GM23338 (cell line): Measurements from ENCODE around the gene CD58. TPM values are rescaled to one million over a fixed set of nuclear protein-coding genes. Genes with fewer than 3 reads are reported as not detected.

Experiments
- ATAC-seq: fragments of 200-7000 bp; cut with Tn5 transposase; 3 replicates; pipeline ENCODE4 v1.9.1; 2020
- DNase-seq: peaks from one replicate; pipeline ENCODE4 v3.0.0-alpha.2; 2015; ENCODE audit warnings: low spot score
- H2AFZ ChIP-seq: fragments of 200-600 bp; sonication (generic); 2 replicates; pipeline ENCODE4 v1.8.0; 2016; ENCODE audit warnings: antibody characterized with exemption, mild to moderate bottlenecking, moderate library complexity
- H3F3A ChIP-seq: fragments of 200-600 bp; sonication (generic); replicated peaks from 2 replicates; pipeline ENCODE4 v1.8.0; 2017; ENCODE audit warnings: antibody characterized with exemption, mixed run types, low read depth
- H3K27ac ChIP-seq: fragments of 200-600 bp; sonication (generic); 2 replicates; pipeline ENCODE4 v1.6.1; 2016; ENCODE audit warnings: low read depth
- H3K27me3 ChIP-seq: fragments of 200-600 bp; sonication (generic); 2 replicates; pipeline ENCODE4 v1.8.0; 2016; ENCODE audit warnings: mild to moderate bottlenecking, mixed run types, moderate library complexity; ENCODE audit not compliant: insufficient read depth
- H3K36me3 ChIP-seq: fragments of 200-600 bp; sonication (generic); 2 replicates; pipeline ENCODE4 v1.8.0; 2016; ENCODE audit warnings: mild to moderate bottlenecking; ENCODE audit not compliant: insufficient read depth
- H3K4me1 ChIP-seq: fragments of 200-600 bp; sonication (generic); 2 replicates; pipeline ENCODE4 v1.8.0; 2016; ENCODE audit warnings: mild to moderate bottlenecking, moderate library complexity; ENCODE audit not compliant: insufficient read depth
- H3K4me2 ChIP-seq: fragments of 200-600 bp; sonication (generic); 2 replicates; pipeline ENCODE4 v1.7.1; 2017; ENCODE audit warnings: mixed run types
- H3K4me3 ChIP-seq: fragments of 200-600 bp; sonication (generic); 2 replicates; pipeline ENCODE4 v1.6.1; 2016; ENCODE audit warnings: mixed run types
- H3K79me2 ChIP-seq: fragments of 200-600 bp; sonication (generic); replicated peaks from 2 replicates; pipeline ENCODE4 v1.8.0; 2017; ENCODE audit warnings: mild to moderate bottlenecking; ENCODE audit not compliant: insufficient read depth
- H3K9me2 ChIP-seq: fragments of 200-600 bp; sonication (generic); 2 replicates; pipeline ENCODE4 v1.8.0; 2017; ENCODE audit not compliant: insufficient read depth
- H4K20me1 ChIP-seq: fragments of 200-600 bp; sonication (generic); replicated peaks from 2 replicates; pipeline ENCODE4 v1.8.0; 2017; ENCODE audit warnings: mild to moderate bottlenecking; ENCODE audit not compliant: insufficient read depth
- H3K27ac Mint-ChIP-seq: 2 replicates; pipeline ENCODE4 v1.8.0; 2020; ENCODE audit warnings: inconsistent platforms, mild to moderate bottlenecking, moderate library complexity, mixed read lengths
- H3K27me3 Mint-ChIP-seq: 3 replicates; pipeline ENCODE4 v1.8.0; 2022; ENCODE audit warnings: low read depth, mild to moderate bottlenecking, moderate library complexity, mixed read lengths, inconsistent platforms; ENCODE audit not compliant: insufficient read depth, poor library complexity
- H3K36me3 Mint-ChIP-seq: 3 replicates; pipeline ENCODE4 v1.8.0; 2021; ENCODE audit warnings: low read depth, mild to moderate bottlenecking, inconsistent platforms, moderate library complexity, mixed read lengths
- H3K4me1 Mint-ChIP-seq: 3 replicates; pipeline ENCODE4 v1.8.0; 2020; ENCODE audit warnings: mild to moderate bottlenecking, inconsistent platforms, mixed read lengths
- H3K4me3 Mint-ChIP-seq: 3 replicates; pipeline ENCODE4 v1.8.0; 2021; ENCODE audit warnings: moderate library complexity, mild to moderate bottlenecking, inconsistent platforms, mixed read lengths
- H3K9me3 Mint-ChIP-seq: 3 replicates; pipeline ENCODE4 v1.8.0; 2020; ENCODE audit warnings: moderate library complexity, mild to moderate bottlenecking, inconsistent platforms, mixed read lengths
- CREB1 ChIP-seq: fragments of 250-450 bp; sonication (Bioruptor Pico); IDR thresholded peaks from 2 replicates; pipeline ENCODE4 v1.5.0; 2020; ENCODE audit warnings: low read depth, mild to moderate bottlenecking, moderate library complexity
- EZH2 ChIP-seq: fragments of 200-600 bp; sonication (generic); IDR thresholded peaks from one replicate; pipeline ENCODE4 v1.8.0; 2017; ENCODE audit warnings: antibody characterized with exemption, mild to moderate bottlenecking, low read depth; ENCODE audit not compliant: unreplicated experiment
- JUNB ChIP-seq: IDR thresholded peaks from one replicate; pipeline ENCODE4 v1.6.1; 2016; ENCODE audit warnings: antibody characterized with exemption; ENCODE audit not compliant: unreplicated experiment
- NANOG ChIP-seq: IDR thresholded peaks from 2 replicates; pipeline ENCODE4 v1.6.1; 2016; ENCODE audit warnings: antibody characterized with exemption, borderline replicate concordance
- POLR2AphosphoS5 ChIP-seq: IDR thresholded peaks from 2 replicates; pipeline ENCODE4 v1.6.1; 2016; ENCODE audit warnings: antibody characterized with exemption, low read depth
- STAT1 ChIP-seq: IDR thresholded peaks from one replicate; pipeline ENCODE4 v1.6.1; 2016; ENCODE audit warnings: antibody characterized with exemption; ENCODE audit not compliant: unreplicated experiment
- ZNF114 ChIP-seq: fragments of 250-450 bp; sonication (Bioruptor Pico); IDR thresholded peaks from 2 replicates; pipeline ENCODE4 v1.5.0; 2020; ENCODE audit warnings: mild to moderate bottlenecking, moderate library complexity
- ZNF331 ChIP-seq: fragments of 250-450 bp; sonication (Bioruptor Pico); IDR thresholded peaks from 2 replicates; pipeline ENCODE4 v1.5.0; 2020; ENCODE audit warnings: low read depth, mild to moderate bottlenecking, moderate library complexity
- polyA plus RNA-seq: library from polyadenylated mRNA; unstranded; fragments of >200 nt; fragmentation: Nextera tagmentation; extraction: Ambion mirVana; gene quantifications from 2 replicates; pipeline ENCODE4 v1.2.1, GENCODE V29; 2016
- total RNA-seq: library from RNA; depleted of rRNA; stranded (reverse); fragments of >200 nt; shearing (Covaris generic); gene quantifications from 2 replicates; pipeline ENCODE4 v1.2.3, GENCODE V29; 2014
- TF ChIP-seq, protein P1 (sequence below), 2 experiments: fragments of 200-600 bp in 1 of 2; sonication (generic) in 1 of 2; conservative IDR thresholded peaks; 2 replicates each; pipeline versions ENCODE4 v1.5.1 to v1.6.1; 2016 to 2017; ENCODE audit warnings: antibody characterized with exemption in 2 of 2, low read depth in 2 of 2, mild to moderate bottlenecking in 2 of 2, moderate library complexity in 1 of 2
- TF ChIP-seq, protein P2 (sequence below): IDR thresholded peaks from 2 replicates; pipeline ENCODE4 v1.6.1; 2016; ENCODE audit warnings: antibody characterized with exemption
- TF ChIP-seq, protein P3 (sequence below): fragments of 250-450 bp; sonication (Bioruptor Pico); IDR thresholded peaks from 2 replicates; pipeline ENCODE4 v1.5.0; 2020; ENCODE audit warnings: mild to moderate bottlenecking, moderate library complexity

Gene CD58
- total and polyA plus RNA-seq, 2 experiments from 2014 or later, result 9.2 to 12.5 TPM

DNA sequence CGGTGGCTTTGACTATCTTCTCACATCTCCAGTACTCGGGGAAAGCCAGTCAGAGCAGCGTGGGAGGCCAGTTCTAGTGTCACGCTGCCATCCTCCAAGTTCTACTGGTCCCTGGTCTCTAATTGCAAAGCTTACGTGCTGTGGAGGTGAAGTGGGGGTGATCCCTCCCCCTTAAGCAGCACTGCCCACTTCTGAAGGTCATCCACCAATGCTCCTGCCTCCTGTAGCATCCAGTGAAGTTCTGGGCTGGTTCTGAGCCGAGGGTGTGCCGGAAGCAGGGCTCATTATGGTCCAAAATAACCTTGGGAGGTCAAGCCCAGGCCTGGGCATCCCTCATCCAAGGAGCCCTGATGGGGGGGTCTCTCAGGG is 95.0 kb downstream of the CD58 start:
- no peak overlapping the region for H3K4me2 ChIP-seq
- no peaks in the 10 kb centered on the region for H3K36me3 Mint-ChIP-seq
- no peak overlapping the region for H3K4me3 ChIP-seq
- ATAC-seq (no peak), DNase-seq (no peak)
- no peak overlapping the region for H3K27ac Mint-ChIP-seq
- H3K36me3 ChIP-seq, result no peaks in the 10 kb centered on the region
- H3K9me2 ChIP-seq, result peaks cover 9% of the 10 kb centered on the region
- no peak overlapping the region for H3K4me3 Mint-ChIP-seq
- H3K27me3 Mint-ChIP-seq, result peaks cover 6% of the 10 kb centered on the region
- no peaks in the 10 kb centered on the region for H3K79me2 ChIP-seq
- H3F3A ChIP-seq, result no peaks in the 10 kb centered on the region
- H3K27me3 ChIP-seq, result no peaks in the 10 kb centered on the region
- H3K27ac ChIP-seq, result no peak overlapping the region
- peaks cover 28% of the 10 kb centered on the region for H3K4me1 Mint-ChIP-seq
- H2AFZ ChIP-seq, result no peak overlapping the region
- TF ChIP-seq NANOG, result no peak
- peaks cover 16% of the 10 kb centered on the region for H3K4me1 ChIP-seq
- no peaks in the 10 kb centered on the region; the same call in 1 of the 3 replicates for H3K9me3 Mint-ChIP-seq
- H4K20me1 ChIP-seq, result no peaks in the 10 kb centered on the region

DNA sequence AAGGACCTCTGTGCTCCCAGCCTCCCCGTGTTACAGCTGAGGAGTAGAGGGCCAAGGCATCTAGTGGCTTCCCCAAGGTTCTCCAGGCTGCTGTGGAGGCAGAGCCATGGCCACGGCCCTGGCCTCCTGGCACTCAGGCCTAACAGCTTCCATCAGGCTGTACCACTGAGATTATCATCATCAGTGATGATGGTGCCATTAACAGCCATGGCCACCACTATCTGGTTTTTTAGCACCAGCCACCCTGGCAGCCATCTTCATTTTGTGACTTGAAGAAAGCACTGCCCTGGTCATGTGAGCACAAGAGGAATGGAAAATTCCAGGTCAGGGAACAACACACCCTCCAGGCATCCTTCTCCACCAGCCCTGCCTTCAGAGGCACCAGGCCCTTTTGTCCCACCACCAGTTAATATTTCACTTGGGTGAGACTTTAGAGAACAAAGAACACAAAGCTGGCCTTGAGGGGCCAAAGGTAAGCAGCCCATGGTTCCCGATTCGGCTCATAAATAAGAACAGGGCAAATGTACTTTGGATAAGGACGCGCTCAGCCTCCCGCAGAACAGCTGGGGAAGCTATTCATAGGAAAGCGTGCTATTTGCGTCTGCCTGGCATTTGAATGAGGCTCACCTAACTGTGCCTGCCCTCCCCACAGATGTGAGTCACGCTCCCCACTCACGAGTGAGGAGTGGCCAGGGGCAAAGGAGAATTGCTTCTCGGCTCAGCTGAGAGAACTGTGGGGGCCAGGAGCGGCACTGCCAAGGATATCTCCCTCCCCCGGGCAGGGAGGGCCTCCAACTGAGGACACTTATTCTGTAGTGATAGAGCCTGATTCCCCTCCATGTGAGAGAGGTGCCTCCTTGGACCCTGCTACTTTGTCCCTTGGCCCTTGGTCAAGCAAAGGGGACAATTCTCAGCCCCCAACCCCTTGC is 95.6 kb downstream of the CD58 start:
- Mint-ChIP-seq H3K27me3 (peaks cover 6% of the 10 kb centered on the region), H3K27ac (no peak overlapping the region), H3K36me3 (no peaks in the 10 kb centered on the region), H3K9me3 (no peaks in the 10 kb centered on the region; the same call in 1 of the 3 replicates), H3K4me3 (no peak overlapping the region), H3K4me1 (peaks cover 28% of the 10 kb centered on the region)
- no peak overlapping the region for H3K27ac ChIP-seq
- no peak overlapping the region for H2AFZ ChIP-seq
- H3K79me2 ChIP-seq, result no peaks in the 10 kb centered on the region
- H3K36me3 ChIP-seq, result no peaks in the 10 kb centered on the region
- no peaks in the 10 kb centered on the region for H3F3A ChIP-seq
- H3K9me2 ChIP-seq, result peaks cover 9% of the 10 kb centered on the region
- H3K4me3 ChIP-seq, result no peak overlapping the region
- H3K4me2 ChIP-seq, result no peak overlapping the region
- ATAC-seq, result no peak
- no peak for DNase-seq
- peaks cover 16% of the 10 kb centered on the region for H3K4me1 ChIP-seq
- H4K20me1 ChIP-seq, result no peaks in the 10 kb centered on the region
- no peaks in the 10 kb centered on the region for H3K27me3 ChIP-seq
- TF ChIP-seq NANOG (no peak), STAT1 (no peak), JUNB (no peak), EZH2 (no peak), ZNF114 (CRISPR knock-in tag) (no peak), CREB1 (CRISPR knock-in tag) (no peak), ZNF331 (CRISPR knock-in tag) (no peak), POLR2AphosphoS5 (no peak)
- TF ChIP-seq, protein P1, sequence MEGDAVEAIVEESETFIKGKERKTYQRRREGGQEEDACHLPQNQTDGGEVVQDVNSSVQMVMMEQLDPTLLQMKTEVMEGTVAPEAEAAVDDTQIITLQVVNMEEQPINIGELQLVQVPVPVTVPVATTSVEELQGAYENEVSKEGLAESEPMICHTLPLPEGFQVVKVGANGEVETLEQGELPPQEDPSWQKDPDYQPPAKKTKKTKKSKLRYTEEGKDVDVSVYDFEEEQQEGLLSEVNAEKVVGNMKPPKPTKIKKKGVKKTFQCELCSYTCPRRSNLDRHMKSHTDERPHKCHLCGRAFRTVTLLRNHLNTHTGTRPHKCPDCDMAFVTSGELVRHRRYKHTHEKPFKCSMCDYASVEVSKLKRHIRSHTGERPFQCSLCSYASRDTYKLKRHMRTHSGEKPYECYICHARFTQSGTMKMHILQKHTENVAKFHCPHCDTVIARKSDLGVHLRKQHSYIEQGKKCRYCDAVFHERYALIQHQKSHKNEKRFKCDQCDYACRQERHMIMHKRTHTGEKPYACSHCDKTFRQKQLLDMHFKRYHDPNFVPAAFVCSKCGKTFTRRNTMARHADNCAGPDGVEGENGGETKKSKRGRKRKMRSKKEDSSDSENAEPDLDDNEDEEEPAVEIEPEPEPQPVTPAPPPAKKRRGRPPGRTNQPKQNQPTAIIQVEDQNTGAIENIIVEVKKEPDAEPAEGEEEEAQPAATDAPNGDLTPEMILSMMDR (conservative IDR thresholded peaks at IDR 0.05; ENCODE audit: low read depth in 2 of 2), result no peak
- TF ChIP-seq, protein P2, sequence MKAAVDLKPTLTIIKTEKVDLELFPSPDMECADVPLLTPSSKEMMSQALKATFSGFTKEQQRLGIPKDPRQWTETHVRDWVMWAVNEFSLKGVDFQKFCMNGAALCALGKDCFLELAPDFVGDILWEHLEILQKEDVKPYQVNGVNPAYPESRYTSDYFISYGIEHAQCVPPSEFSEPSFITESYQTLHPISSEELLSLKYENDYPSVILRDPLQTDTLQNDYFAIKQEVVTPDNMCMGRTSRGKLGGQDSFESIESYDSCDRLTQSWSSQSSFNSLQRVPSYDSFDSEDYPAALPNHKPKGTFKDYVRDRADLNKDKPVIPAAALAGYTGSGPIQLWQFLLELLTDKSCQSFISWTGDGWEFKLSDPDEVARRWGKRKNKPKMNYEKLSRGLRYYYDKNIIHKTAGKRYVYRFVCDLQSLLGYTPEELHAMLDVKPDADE, result no peak
- TF ChIP-seq, protein P3, sequence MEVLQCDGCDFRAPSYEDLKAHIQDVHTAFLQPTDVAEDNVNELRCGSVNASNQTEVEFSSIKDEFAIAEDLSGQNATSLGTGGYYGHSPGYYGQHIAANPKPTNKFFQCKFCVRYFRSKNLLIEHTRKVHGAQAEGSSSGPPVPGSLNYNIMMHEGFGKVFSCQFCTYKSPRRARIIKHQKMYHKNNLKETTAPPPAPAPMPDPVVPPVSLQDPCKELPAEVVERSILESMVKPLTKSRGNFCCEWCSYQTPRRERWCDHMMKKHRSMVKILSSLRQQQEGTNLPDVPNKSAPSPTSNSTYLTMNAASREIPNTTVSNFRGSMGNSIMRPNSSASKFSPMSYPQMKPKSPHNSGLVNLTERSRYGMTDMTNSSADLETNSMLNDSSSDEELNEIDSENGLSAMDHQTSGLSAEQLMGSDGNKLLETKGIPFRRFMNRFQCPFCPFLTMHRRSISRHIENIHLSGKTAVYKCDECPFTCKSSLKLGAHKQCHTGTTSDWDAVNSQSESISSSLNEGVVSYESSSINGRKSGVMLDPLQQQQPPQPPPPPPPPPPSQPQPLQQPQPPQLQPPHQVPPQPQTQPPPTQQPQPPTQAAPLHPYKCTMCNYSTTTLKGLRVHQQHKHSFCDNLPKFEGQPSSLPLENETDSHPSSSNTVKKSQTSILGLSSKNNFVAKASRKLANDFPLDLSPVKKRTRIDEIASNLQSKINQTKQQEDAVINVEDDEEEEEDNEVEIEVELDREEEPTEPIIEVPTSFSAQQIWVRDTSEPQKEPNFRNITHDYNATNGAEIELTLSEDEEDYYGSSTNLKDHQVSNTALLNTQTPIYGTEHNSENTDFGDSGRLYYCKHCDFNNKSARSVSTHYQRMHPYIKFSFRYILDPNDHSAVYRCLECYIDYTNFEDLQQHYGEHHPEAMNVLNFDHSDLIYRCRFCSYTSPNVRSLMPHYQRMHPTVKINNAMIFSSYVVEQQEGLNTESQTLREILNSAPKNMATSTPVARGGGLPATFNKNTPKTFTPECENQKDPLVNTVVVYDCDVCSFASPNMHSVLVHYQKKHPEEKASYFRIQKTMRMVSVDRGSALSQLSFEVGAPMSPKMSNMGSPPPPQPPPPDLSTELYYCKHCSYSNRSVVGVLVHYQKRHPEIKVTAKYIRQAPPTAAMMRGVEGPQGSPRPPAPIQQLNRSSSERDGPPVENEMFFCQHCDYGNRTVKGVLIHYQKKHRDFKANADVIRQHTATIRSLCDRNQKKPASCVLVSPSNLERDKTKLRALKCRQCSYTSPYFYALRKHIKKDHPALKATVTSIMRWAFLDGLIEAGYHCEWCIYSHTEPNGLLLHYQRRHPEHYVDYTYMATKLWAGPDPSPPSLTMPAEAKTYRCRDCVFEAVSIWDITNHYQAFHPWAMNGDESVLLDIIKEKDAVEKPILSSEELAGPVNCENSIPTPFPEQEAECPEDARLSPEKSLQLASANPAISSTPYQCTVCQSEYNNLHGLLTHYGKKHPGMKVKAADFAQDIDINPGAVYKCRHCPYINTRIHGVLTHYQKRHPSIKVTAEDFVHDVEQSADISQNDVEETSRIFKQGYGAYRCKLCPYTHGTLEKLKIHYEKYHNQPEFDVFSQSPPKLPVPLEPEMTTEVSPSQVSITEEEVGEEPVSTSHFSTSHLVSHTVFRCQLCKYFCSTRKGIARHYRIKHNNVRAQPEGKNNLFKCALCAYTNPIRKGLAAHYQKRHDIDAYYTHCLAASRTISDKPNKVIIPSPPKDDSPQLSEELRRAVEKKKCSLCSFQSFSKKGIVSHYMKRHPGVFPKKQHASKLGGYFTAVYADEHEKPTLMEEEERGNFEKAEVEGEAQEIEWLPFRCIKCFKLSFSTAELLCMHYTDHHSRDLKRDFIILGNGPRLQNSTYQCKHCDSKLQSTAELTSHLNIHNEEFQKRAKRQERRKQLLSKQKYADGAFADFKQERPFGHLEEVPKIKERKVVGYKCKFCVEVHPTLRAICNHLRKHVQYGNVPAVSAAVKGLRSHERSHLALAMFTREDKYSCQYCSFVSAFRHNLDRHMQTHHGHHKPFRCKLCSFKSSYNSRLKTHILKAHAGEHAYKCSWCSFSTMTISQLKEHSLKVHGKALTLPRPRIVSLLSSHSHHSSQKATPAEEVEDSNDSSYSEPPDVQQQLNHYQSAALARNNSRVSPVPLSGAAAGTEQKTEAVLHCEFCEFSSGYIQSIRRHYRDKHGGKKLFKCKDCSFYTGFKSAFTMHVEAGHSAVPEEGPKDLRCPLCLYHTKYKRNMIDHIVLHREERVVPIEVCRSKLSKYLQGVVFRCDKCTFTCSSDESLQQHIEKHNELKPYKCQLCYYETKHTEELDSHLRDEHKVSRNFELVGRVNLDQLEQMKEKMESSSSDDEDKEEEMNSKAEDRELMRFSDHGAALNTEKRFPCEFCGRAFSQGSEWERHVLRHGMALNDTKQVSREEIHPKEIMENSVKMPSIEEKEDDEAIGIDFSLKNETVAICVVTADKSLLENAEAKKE (CRISPR knock-in tag), result no peak
